GM12891 (cell line): ENCODE measurements around the gene NFU1.
"Not testable (repeated sequence)": the region's sequence is repeated elsewhere in the genome, so short reads cannot be mapped to it uniquely, and the experiment has no call there.

Experiments used
- PAX5 ChIP-seq: IDR thresholded peaks from 2 replicates; pipeline ENCODE4 v1.6.1; 2011; ENCODE audit warnings: low read length, moderate library complexity, mild to moderate bottlenecking; ENCODE audit not compliant: insufficient read depth, severe bottlenecking
- POLR2A ChIP-seq: IDR thresholded peaks from 2 replicates; pipeline ENCODE4 v1.6.1; 2011; ENCODE audit warnings: low read depth, low read length, control low read depth
- POLR2AphosphoS5 ChIP-seq: IDR thresholded peaks from 2 replicates; pipeline ENCODE4 v1.6.1; 2011; ENCODE audit warnings: low read depth, low read length, control low read depth
- POU2F2 ChIP-seq: IDR thresholded peaks from 2 replicates; pipeline ENCODE4 v1.6.1; 2011; ENCODE audit warnings: low read depth, mild to moderate bottlenecking, control low read depth, low read length, moderate library complexity
- SPI1 ChIP-seq: IDR thresholded peaks from 2 replicates; pipeline ENCODE4 v1.6.1; 2011; ENCODE audit warnings: low read depth, low read length, control low read depth
- TAF1 ChIP-seq: IDR thresholded peaks from 2 replicates; pipeline ENCODE4 v1.6.1; 2011; ENCODE audit warnings: low read depth, low read length, control low read depth

- TF ChIP-seq SPI1, POLR2A, POLR2AphosphoS5, TAF1, POU2F2, PAX5: not testable (repeated sequence)
Measured at GRCh38 chr2:69439499-69439898, 2.3 kb upstream of the NFU1 start.
